ENCODE measurements around the gene CFB. TPM values are rescaled to one million over a fixed set of nuclear protein-coding genes. Genes with fewer than 3 reads are reported as not detected.

CFB gene
- total RNA-seq, 1 experiment from 2014 or later, result not detected

DNA sequence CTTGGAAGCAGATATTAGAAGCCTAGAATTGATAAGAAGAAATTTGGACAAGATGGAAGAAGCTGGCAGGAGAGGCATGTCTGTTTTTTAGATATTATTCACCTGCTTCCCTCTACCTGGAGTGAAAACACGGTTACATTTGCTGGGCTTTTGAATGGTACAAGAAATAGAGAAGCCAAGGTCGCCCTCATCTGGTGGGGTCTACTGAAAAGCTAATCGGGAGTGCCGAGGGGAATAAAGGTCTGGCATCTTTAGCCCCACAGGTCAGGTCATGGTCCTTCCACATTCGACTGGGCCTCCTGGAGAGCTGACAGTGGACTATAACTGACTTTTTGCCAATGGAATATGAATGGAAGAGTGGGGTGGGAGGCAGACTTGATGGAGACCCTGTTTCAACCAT, 23.0 kb upstream of the CFB start:
- H3K9me2 ChIP-seq (replicated peaks; ENCODE audit: low read length), result no peaks in the 10 kb centered on the region
- no peak overlapping the region for H3K27ac ChIP-seq (ENCODE audit: low read length)
- no peaks in the 10 kb centered on the region for H3K27me3 ChIP-seq (ENCODE audit: low read length)
- no peaks in the 10 kb centered on the region for H3K9me3 ChIP-seq (ENCODE audit: low read length)
- no peak overlapping the region for H3K9ac ChIP-seq (ENCODE audit: low read length)
- CTCF ChIA-PET, result no interaction called here
- no peaks in the 10 kb centered on the region for H3K79me2 ChIP-seq (ENCODE audit: low read length)
- no peak overlapping the region for H3K4me2 ChIP-seq (ENCODE audit: low read length)
- TF ChIP-seq, protein P1, sequence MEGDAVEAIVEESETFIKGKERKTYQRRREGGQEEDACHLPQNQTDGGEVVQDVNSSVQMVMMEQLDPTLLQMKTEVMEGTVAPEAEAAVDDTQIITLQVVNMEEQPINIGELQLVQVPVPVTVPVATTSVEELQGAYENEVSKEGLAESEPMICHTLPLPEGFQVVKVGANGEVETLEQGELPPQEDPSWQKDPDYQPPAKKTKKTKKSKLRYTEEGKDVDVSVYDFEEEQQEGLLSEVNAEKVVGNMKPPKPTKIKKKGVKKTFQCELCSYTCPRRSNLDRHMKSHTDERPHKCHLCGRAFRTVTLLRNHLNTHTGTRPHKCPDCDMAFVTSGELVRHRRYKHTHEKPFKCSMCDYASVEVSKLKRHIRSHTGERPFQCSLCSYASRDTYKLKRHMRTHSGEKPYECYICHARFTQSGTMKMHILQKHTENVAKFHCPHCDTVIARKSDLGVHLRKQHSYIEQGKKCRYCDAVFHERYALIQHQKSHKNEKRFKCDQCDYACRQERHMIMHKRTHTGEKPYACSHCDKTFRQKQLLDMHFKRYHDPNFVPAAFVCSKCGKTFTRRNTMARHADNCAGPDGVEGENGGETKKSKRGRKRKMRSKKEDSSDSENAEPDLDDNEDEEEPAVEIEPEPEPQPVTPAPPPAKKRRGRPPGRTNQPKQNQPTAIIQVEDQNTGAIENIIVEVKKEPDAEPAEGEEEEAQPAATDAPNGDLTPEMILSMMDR (conservative IDR thresholded peaks at IDR 0.05; ENCODE audit: low read depth, low read length), result peak; percentile 43; the same call in 1 of the 2 replicates
- no peak for TF ChIP-seq EZH2phosphoT487 (IDR thresholded peaks at IDR 0.05; ENCODE audit: borderline replicate concordance, low read length)
- no peak overlapping the region for H2AFZ ChIP-seq (ENCODE audit: low read length)
- H4K20me1 ChIP-seq (ENCODE audit: low read length), result no peaks in the 10 kb centered on the region
- POLR2A ChIA-PET (ENCODE audit: unreplicated experiment), result no interaction called here
- H3F3A ChIP-seq (ENCODE audit: low read length, unreplicated experiment), result no peaks in the 10 kb centered on the region
- DNase-seq, result peak; percentile 35
- no TSS peak for BruUV-seq (replicated peaks)
- no peaks in the 10 kb centered on the region for H3K36me3 ChIP-seq (ENCODE audit: low read depth, low read length)
- no peaks in the 10 kb centered on the region for H3K4me1 ChIP-seq (ENCODE audit: insufficient read depth, low read length)
- intact Hi-C loops (cut with micrococcal nuclease), result no loop called here
- 0 out of 2 replicates have a peak, but pooled peaks have one; percentile 38 for ATAC-seq
- H3K4me3 ChIP-seq (ENCODE audit: low read length), result no peak overlapping the region

GRCh38 chr6:31927242-31927862, 18.5 kb upstream of the CFB start, which contains the start of gene C2:
C2 (plus strand) TSS chr6:31927717; CDS start chr6:31927753, 36 bp downstream.
- ATAC-seq (no peak), DNase-seq (no peak)
- CTCF ChIA-PET, result no interaction called here
- Histone ChIP-seq H3K9me2 (replicated peaks; ENCODE audit: low read length) (no peaks in the 10 kb centered on the region), H3K9me3 (ENCODE audit: low read length) (no peaks in the 10 kb centered on the region), H4K20me1 (ENCODE audit: low read length) (no peaks in the 10 kb centered on the region), H3K4me3 (ENCODE audit: low read length) (no peak within 1 kb of the TSS), H3K4me2 (ENCODE audit: low read length) (no peak within 1 kb of the TSS), H3K27me3 (ENCODE audit: low read length) (no peaks in the 10 kb centered on the region), H3K27ac (ENCODE audit: low read length) (no peak within 1 kb of the TSS), H3K4me1 (ENCODE audit: insufficient read depth, low read length) (no peaks in the 10 kb centered on the region), H3F3A (ENCODE audit: low read length, unreplicated experiment) (no peaks in the 10 kb centered on the region), H3K79me2 (ENCODE audit: low read length) (no peaks in the 10 kb centered on the region), H3K36me3 (ENCODE audit: low read depth, low read length) (no peaks in the 10 kb centered on the region), H2AFZ (ENCODE audit: low read length) (no peak within 1 kb of the TSS), H3K9ac (ENCODE audit: low read length) (no peak within 1 kb of the TSS)
- POLR2A ChIA-PET (ENCODE audit: unreplicated experiment), result no interaction called here
- BruUV-seq (replicated peaks), result no TSS peak
- intact Hi-C loops (cut with micrococcal nuclease), result no loop called here
- no peak for TF ChIP-seq EZH2 (IDR thresholded peaks at IDR 0.05; ENCODE audit: low read length, unreplicated experiment)
- no peak for TF ChIP-seq EZH2phosphoT487 (IDR thresholded peaks at IDR 0.05; ENCODE audit: borderline replicate concordance, low read length)
- TF ChIP-seq, protein P1 (conservative IDR thresholded peaks at IDR 0.05; ENCODE audit: low read depth, low read length), result no peak

- H3K27me3 ChIP-seq (ENCODE audit: low read length), result no peaks in the 10 kb centered on the region
- BruUV-seq (replicated peaks), result no TSS peak
- H3K9me2 ChIP-seq (replicated peaks; ENCODE audit: low read length), result no peaks in the 10 kb centered on the region
- ATAC-seq, result no peak
- no peak overlapping the region for H3K4me3 ChIP-seq (ENCODE audit: low read length)
- no peak for TF ChIP-seq EZH2 (IDR thresholded peaks at IDR 0.05; ENCODE audit: low read length, unreplicated experiment)
- H4K20me1 ChIP-seq (ENCODE audit: low read length), result no peaks in the 10 kb centered on the region
- intact Hi-C loops (cut with micrococcal nuclease), result no loop called here
- no peak overlapping the region for H3K4me2 ChIP-seq (ENCODE audit: low read length)
- ChIA-PET POLR2A (ENCODE audit: unreplicated experiment) (no interaction called here), CTCF (no interaction called here)
- no peaks in the 10 kb centered on the region for H3K9me3 ChIP-seq (ENCODE audit: low read length)
- no peaks in the 10 kb centered on the region for H3K36me3 ChIP-seq (ENCODE audit: low read depth, low read length)
- H3K79me2 ChIP-seq (ENCODE audit: low read length), result no peaks in the 10 kb centered on the region
- H3K4me1 ChIP-seq (ENCODE audit: insufficient read depth, low read length), result no peaks in the 10 kb centered on the region
- no peaks in the 10 kb centered on the region for H3F3A ChIP-seq (ENCODE audit: low read length, unreplicated experiment)
- H2AFZ ChIP-seq (ENCODE audit: low read length), result no peak overlapping the region
- DNase-seq, result no peak
- no peak overlapping the region for H3K9ac ChIP-seq (ENCODE audit: low read length)
- no peak overlapping the region for H3K27ac ChIP-seq (ENCODE audit: low read length)
Measured at GRCh38 chr6:31927863-31928671, 17.8 kb upstream of the CFB start.
